HUES64 (cell line): ENCODE results near the gene CLASP2.
"Not testable (repeated sequence)": the region's sequence is repeated elsewhere in the genome, so short reads cannot be mapped to it uniquely, and the experiment has no call there.

ENCODE experiments used
- H3K27ac ChIP-seq: 2 replicates; pipeline ENCODE4 v1.7.0; 2013; ENCODE audit warnings: low read depth, low read length, inconsistent platforms
- H3K27me3 ChIP-seq: 2 replicates; pipeline ENCODE4 v1.6.1; 2013; ENCODE audit warnings: mild to moderate bottlenecking, low read length; ENCODE audit not compliant: insufficient read depth
- H3K36me3 ChIP-seq: 2 replicates; pipeline ENCODE4 v1.6.1; 2013; ENCODE audit warnings: mild to moderate bottlenecking, low read length; ENCODE audit not compliant: insufficient read depth
- H3K4me1 ChIP-seq: 2 replicates; pipeline ENCODE4 v1.6.1; 2013; ENCODE audit warnings: mild to moderate bottlenecking, low read length, moderate library complexity; ENCODE audit not compliant: insufficient read depth
- H3K4me3 ChIP-seq: 2 replicates; pipeline ENCODE4 v1.5.1; 2013; ENCODE audit warnings: mild to moderate bottlenecking, low read length, moderate library complexity
- H3K9ac ChIP-seq: 2 replicates; pipeline ENCODE4 v1.6.1; 2013; ENCODE audit warnings: mild to moderate bottlenecking, low read depth, low read length
- H3K9me3 ChIP-seq: 2 replicates; pipeline ENCODE4 v1.6.1; 2013; ENCODE audit warnings: low read depth, low read length; ENCODE audit not compliant: insufficient read depth
- WGBS: fragments of 150-250, 120-280 bp; methylation state at CpG from one replicate; pipeline ENCODE4 v1.1.7; 2013; ENCODE audit warnings: missing lambda C conversion rate; 5-methylcytosine and 5-hydroxymethylcytosine counted together

CLASP2 gene

GRCh38 chr3:33687406-33688010 lies 30.5 kb downstream of the CLASP2 start:
- WGBS: 93% methylated on average over 1 of the region's 1 CpG
- H3K27ac ChIP-seq: no peak overlapping the region
- H3K36me3 ChIP-seq: peaks cover 66% of the 10 kb centered on the region
- no peaks in the 10 kb centered on the region for H3K4me1 ChIP-seq
- no peak overlapping the region for H3K4me3 ChIP-seq
- H3K27me3 ChIP-seq: no peaks in the 10 kb centered on the region
- no peaks in the 10 kb centered on the region for H3K9me3 ChIP-seq
- H3K9ac ChIP-seq: no peak overlapping the region

GRCh38 chr3:33682770-33683169 lies 35.3 kb downstream of the CLASP2 start:
- Histone ChIP-seq H3K4me1 (no peaks in the 10 kb centered on the region), H3K4me3 (no peak overlapping the region), H3K27ac (no peak overlapping the region), H3K9me3 (peaks cover 11% of the 10 kb centered on the region; the same call in 1 of the 2 replicates), H3K36me3 (peaks cover 77% of the 10 kb centered on the region), H3K9ac (no peak overlapping the region), H3K27me3 (no peaks in the 10 kb centered on the region)

- Histone ChIP-seq H3K9ac (no peak overlapping the region), H3K27ac (no peak overlapping the region), H3K4me1 (no peaks in the 10 kb centered on the region), H3K36me3 (peaks cover 67% of the 10 kb centered on the region), H3K27me3 (no peaks in the 10 kb centered on the region), H3K4me3 (no peak overlapping the region), H3K9me3 (peaks cover 11% of the 10 kb centered on the region; the same call in 1 of the 2 replicates)
- 55% methylated on average over 1 of the region's 1 CpG for WGBS
These were observed 36.4 kb downstream of the CLASP2 start for GRCh38 chr3:33681667-33682066.

- Histone ChIP-seq H3K36me3 (peaks cover 44% of the 10 kb centered on the region), H3K27me3 (no peaks in the 10 kb centered on the region), H3K9ac (no peak overlapping the region), H3K4me3 (no peak overlapping the region), H3K27ac (no peak overlapping the region), H3K9me3 (peaks cover 11% of the 10 kb centered on the region; the same call in 1 of the 2 replicates), H3K4me1 (no peaks in the 10 kb centered on the region)
- WGBS: 91% methylated on average over 1 of the region's 1 CpG
These were observed 40.0 kb downstream of the CLASP2 start for GRCh38 chr3:33678073-33678472.

- not testable (repeated sequence) for H3K4me1 ChIP-seq, H3K4me3 ChIP-seq, H3K9ac ChIP-seq, H3K27me3 ChIP-seq, H3K27ac ChIP-seq
- WGBS: no CpG with 5 or more reads among the region's 3 CpGs
- Histone ChIP-seq H3K9me3 (peaks cover 13% of the 10 kb centered on the region), H3K36me3 (peaks cover 14% of the 10 kb centered on the region)
These were observed 44.6 kb downstream of the CLASP2 start for GRCh38 chr3:33673436-33673835.

GRCh38 chr3:33668618-33669017 lies 49.4 kb downstream of the CLASP2 start:
- no peaks in the 10 kb centered on the region for H3K4me1 ChIP-seq
- H3K9me3 ChIP-seq: peaks cover 8% of the 10 kb centered on the region
- 86% methylated on average over 5 of the region's 5 CpGs for WGBS
- no peak overlapping the region for H3K9ac ChIP-seq
- no peak overlapping the region for H3K27ac ChIP-seq
- H3K36me3 ChIP-seq: peaks cover 10% of the 10 kb centered on the region
- H3K27me3 ChIP-seq: no peaks in the 10 kb centered on the region
- no peak overlapping the region for H3K4me3 ChIP-seq

GRCh38 chr3:33665294-33665693 lies 52.8 kb downstream of the CLASP2 start:
- H3K4me3 ChIP-seq: no peak overlapping the region
- H3K27me3 ChIP-seq: no peaks in the 10 kb centered on the region
- H3K36me3 ChIP-seq: no peaks in the 10 kb centered on the region
- no peaks in the 10 kb centered on the region for H3K9me3 ChIP-seq
- H3K27ac ChIP-seq: no peak overlapping the region
- peaks cover 7% of the 10 kb centered on the region for H3K4me1 ChIP-seq
- WGBS: 92% methylated on average over 2 of the region's 2 CpGs
- H3K9ac ChIP-seq: no peak overlapping the region

- Histone ChIP-seq H3K4me1 (peaks cover 18% of the 10 kb centered on the region), H3K9ac (no peak overlapping the region), H3K27me3 (no peaks in the 10 kb centered on the region), H3K27ac (no peak overlapping the region), H3K36me3 (no peaks in the 10 kb centered on the region), H3K9me3 (no peaks in the 10 kb centered on the region), H3K4me3 (no peak overlapping the region)
- no CpG with 5 or more reads among the region's 1 CpG for WGBS
These were observed 53.9 kb downstream of the CLASP2 start for GRCh38 chr3:33664195-33664594.

- Histone ChIP-seq H3K27me3 (no peaks in the 10 kb centered on the region), H3K36me3 (no peaks in the 10 kb centered on the region), H3K9me3 (no peaks in the 10 kb centered on the region), H3K27ac (no peak overlapping the region), H3K4me3 (no peak overlapping the region), H3K4me1 (peaks cover 29% of the 10 kb centered on the region), H3K9ac (no peak overlapping the region)
These were observed 55.0 kb downstream of the CLASP2 start for GRCh38 chr3:33663042-33663441.

GRCh38 chr3:33659856-33660434 lies 58.1 kb downstream of the CLASP2 start:
- Histone ChIP-seq H3K27ac (peak overlapping the region; percentile 39), H3K9me3 (no peaks in the 10 kb centered on the region), H3K4me1 (peaks cover 48% of the 10 kb centered on the region), H3K9ac (no peak overlapping the region; the same call in 1 of the 2 replicates), H3K27me3 (no peaks in the 10 kb centered on the region), H3K4me3 (peak overlapping the region; percentile 53), H3K36me3 (no peaks in the 10 kb centered on the region)
- WGBS: 45% methylated on average over 5 of the region's 5 CpGs

- Histone ChIP-seq H3K27me3 (no peaks in the 10 kb centered on the region), H3K4me1 (peaks cover 55% of the 10 kb centered on the region), H3K36me3 (no peaks in the 10 kb centered on the region), H3K27ac (peak overlapping the region; percentile 39), H3K4me3 (peak overlapping the region; percentile 53), H3K9me3 (no peaks in the 10 kb centered on the region), H3K9ac (peak overlapping the region; percentile 4; the same call in 1 of the 2 replicates)
- 6% methylated on average over 16 of the region's 16 CpGs for WGBS
These were observed 58.8 kb downstream of the CLASP2 start for GRCh38 chr3:33658991-33659848.
